Prostate gland (tissue), 2 donors: Measurements from ENCODE around the gene SP110.

Experiments
- POLR2AphosphoS5 ChIP-seq: sonication (generic); formaldehyde crosslinking; IDR thresholded peaks from one replicate; pipeline ENCODE4 v1.6.1; 2017; ENCODE audit warnings: antibody characterized with exemption
- TF ChIP-seq, protein P1 (sequence below), 4 experiments: fragments of 200-600 bp in 2 of 4; fragments of 450-650 bp in 2 of 4; sonication (generic) in 2 of 4; IDR thresholded peaks; 1 replicate in 3 of 4; 2 replicates in 1 of 4; pipeline ENCODE4 v1.5.1; 2016 to 2019; ENCODE audit warnings: antibody characterized with exemption in 4 of 4, mild to moderate bottlenecking in 2 of 4, moderate library complexity in 2 of 4

DNA sequence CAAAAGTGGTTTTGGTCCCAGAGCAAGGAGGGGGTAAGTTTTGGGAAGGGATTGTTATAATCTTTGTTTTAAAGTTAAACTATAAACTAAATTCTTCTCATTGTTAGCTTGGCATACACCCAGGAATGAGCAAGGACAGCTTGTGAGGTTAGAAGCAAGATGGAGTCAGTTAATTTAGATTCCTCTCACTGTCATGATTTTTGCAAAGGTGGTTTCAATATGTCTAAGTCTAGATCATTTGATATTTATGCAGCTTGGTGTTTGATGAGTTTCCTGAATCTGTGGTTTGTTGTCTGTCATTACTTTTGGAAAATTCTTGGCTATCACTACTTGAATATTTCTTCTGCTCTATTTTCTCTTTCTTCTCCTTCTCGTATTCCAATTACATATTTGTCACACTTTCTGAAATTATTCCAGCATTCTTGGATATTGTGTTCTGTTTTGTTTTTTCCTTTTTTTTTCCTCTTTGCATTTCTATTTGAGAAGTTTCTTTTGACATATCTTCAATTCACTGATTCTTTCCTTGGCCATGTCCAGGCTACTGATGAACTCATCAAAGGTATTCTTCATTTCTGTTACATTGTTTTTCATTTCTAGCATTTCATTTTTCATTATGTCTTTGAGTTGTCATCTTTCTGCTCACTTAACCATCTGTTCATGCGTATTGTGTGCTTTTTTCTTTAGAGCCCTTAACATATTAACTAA is 10.9 kb upstream of the SP110 start:
- TF ChIP-seq POLR2AphosphoS5 = no peak
- TF ChIP-seq, protein P1, sequence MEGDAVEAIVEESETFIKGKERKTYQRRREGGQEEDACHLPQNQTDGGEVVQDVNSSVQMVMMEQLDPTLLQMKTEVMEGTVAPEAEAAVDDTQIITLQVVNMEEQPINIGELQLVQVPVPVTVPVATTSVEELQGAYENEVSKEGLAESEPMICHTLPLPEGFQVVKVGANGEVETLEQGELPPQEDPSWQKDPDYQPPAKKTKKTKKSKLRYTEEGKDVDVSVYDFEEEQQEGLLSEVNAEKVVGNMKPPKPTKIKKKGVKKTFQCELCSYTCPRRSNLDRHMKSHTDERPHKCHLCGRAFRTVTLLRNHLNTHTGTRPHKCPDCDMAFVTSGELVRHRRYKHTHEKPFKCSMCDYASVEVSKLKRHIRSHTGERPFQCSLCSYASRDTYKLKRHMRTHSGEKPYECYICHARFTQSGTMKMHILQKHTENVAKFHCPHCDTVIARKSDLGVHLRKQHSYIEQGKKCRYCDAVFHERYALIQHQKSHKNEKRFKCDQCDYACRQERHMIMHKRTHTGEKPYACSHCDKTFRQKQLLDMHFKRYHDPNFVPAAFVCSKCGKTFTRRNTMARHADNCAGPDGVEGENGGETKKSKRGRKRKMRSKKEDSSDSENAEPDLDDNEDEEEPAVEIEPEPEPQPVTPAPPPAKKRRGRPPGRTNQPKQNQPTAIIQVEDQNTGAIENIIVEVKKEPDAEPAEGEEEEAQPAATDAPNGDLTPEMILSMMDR (IDR thresholded peaks at IDR 0.05) = no peak
